ENCODE data around the gene RASGRP2.
A peak's percentile ranks its signal among the peaks of the same experiment; 100 is the strongest.

The RASGRP2 gene

DNA sequence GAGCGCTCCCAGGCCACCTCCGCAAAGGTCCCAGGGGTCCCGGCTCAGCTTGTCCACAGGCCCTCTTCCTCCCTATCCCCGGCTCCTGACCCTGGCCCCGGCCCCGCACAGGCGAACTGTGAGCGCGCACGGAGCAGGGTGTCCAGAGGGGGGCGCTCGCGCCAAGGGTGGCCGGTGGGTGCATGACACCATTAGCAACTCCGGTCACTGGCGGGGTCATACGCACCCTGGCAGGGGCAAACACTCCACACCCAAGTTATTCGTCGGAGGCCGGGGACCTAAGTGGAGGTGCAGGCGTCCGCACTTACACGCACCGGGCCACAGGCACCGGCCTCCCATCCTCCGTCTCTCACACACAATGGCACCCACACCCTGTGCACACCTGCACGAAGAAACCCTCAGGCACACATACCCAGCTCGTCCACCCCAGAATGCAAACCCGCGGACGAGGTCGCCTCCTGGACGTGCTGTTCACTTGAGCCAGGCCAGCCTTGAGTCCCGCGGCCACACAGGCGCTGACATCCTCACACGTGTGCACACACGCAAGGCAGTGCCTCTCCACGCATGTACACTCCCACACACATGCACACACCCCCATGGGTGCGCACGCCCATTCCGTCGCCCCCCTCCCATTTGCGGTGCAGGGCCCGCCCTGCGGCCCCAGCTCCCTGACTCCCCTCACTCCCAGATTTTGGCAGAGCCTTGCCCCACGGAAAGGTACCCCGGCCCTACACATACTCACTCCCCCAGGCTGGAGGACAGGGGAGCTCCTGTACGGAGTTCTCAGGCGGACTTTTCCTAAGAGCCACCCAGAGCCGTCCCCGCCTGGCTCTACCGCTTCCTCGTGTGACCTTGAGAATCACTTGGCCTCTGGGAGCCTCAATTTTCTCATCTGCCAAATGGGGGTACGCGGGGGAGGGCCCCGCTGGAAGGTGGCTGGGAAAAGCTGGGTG lies at the start of gene RASGRP2:
RASGRP2 (minus strand) TSS at position 552 of the 953 bp plus-strand sequence. CDS start 1,276 bp downstream, outside the sequence.
- H3K9me3 Mint-ChIP-seq = no peaks in the 10 kb centered on the region
- peak within 1 kb of the TSS; percentile 97 for H3K27ac Mint-ChIP-seq
- H3K36me3 Mint-ChIP-seq = peaks cover 35% of the 10 kb centered on the region
- peak; percentile 93 for DNase-seq
- peaks cover 54% of the 10 kb centered on the region for H3K4me1 Mint-ChIP-seq
- peak within 1 kb of the TSS; percentile 98 for H3K4me3 Mint-ChIP-seq
- CTCF ChIA-PET = interaction anchor here (0.8 to 13.4 kb wide), 13 partner anchors 10 to 494 kb away, joined by 3 to 208 read pairs (median 4); partner anchors contain the start of genes CDC42BPG, PYGM and SF1
- H3K27me3 Mint-ChIP-seq = peaks cover 4% of the 10 kb centered on the region

DNA sequence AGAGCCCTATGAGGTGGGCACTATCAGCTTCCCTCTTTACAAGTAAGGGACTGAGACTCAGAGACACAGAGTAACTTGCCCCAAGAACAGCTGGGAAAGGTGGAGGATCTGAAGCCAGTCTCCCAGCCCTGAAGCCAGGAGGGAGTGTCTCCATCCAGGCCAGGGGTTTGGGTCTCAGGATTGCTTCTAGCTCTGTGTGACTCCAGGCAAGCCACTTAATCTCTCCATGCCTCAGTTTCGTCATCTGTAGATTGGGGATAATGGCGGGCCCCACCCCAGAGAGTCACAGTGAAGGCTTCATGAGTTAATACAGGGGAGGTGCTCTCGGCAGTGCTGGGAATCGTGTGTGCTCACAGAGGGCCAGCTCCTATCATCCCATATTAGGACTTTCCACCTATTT lies 48.5 kb upstream of the RASGRP2 start:
- H3K27me3 Mint-ChIP-seq = no peaks in the 10 kb centered on the region
- no peak for DNase-seq
- peak overlapping the region; percentile 14 for H3K27ac Mint-ChIP-seq
- H3K36me3 Mint-ChIP-seq = peaks cover 42% of the 10 kb centered on the region
- H3K9me3 Mint-ChIP-seq = no peaks in the 10 kb centered on the region
- CTCF ChIA-PET = no interaction called here
- no peak overlapping the region for H3K4me3 Mint-ChIP-seq
- H3K4me1 Mint-ChIP-seq = peaks cover 39% of the 10 kb centered on the region

DNA sequence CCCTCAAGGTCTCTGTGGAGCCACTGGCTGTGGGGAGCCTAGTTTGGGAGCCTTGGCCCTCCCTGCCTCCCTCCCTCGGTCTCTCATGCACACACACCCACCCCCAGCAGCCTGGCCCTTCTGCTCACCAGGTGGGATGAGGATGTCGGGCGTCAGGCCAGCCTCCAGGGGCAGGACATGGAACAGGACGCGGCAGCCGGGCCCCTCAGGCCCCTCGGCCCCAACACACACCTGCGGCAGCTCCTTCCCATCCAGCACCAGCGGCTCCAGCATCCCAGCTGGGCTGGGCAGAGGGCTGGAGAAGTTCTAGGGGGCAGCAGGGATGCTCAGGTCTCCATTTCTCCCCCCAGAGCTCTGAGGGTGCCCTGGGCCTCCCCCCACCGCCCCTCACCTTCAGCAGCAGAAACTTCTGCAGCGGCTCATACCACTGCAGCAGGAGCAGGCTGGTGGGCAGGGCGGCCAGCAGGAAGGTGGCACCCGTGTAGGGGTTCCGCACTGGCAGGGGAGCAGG lies 47.9 kb upstream of the RASGRP2 start:
- no peak for DNase-seq
- no peaks in the 10 kb centered on the region for H3K9me3 Mint-ChIP-seq
- CTCF ChIA-PET = no interaction called here
- peaks cover 43% of the 10 kb centered on the region for H3K36me3 Mint-ChIP-seq
- H3K27ac Mint-ChIP-seq = no peak overlapping the region
- H3K4me1 Mint-ChIP-seq = peaks cover 39% of the 10 kb centered on the region
- no peaks in the 10 kb centered on the region for H3K27me3 Mint-ChIP-seq
- H3K4me3 Mint-ChIP-seq = no peak overlapping the region

DNA sequence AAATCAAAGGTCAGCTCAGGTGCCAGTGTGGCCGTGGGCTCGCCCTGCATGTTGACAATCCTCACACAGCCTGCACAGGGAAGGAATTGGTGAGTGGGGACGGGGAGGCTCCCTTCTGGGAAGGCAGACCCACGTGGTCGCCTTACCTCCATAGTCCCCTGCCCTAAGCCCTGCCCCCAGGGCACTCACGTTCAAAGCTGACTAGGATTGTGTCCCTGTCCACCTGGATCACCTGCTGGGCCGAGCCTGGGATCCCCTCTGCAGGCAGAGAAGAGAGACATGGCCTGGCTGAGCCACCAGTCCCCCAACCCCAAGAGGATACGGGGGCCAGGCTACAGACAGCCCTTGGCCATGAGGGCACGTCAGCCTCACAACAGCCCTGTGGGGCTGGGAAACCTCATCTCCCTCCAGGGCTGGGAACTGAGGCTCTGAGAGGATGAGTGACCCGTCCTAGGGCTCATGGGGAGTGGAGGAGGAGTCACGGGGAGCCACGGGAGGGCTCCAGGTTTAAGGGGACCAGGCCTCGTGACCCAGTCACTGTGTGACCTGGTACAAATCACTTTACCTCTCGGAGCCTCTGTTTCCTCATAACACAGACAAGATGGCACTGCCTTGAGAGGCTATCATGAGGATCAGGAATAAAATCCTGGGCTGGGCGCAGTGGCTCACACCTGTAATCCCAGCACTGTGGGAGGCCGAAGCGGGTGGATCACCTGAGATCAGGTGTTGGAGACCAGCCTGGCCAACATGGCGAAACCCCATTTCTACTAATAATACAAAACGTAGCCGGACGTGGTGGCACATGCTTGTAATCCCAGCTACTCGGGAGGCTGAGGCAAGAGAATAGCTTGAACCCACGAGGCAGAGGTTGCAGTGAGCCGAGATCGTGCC lies 46.5 kb upstream of the RASGRP2 start:
- CTCF ChIA-PET = interaction anchor here (0.8 kb wide), 1 partner anchor 12 kb away, joined by 3 read pairs; the partner anchor contains the start of gene SF1
- no peaks in the 10 kb centered on the region for H3K9me3 Mint-ChIP-seq
- H3K4me3 Mint-ChIP-seq = no peak overlapping the region
- DNase-seq = no peak
- H3K27me3 Mint-ChIP-seq = no peaks in the 10 kb centered on the region
- peaks cover 27% of the 10 kb centered on the region for H3K4me1 Mint-ChIP-seq
- H3K27ac Mint-ChIP-seq = peak overlapping the region; percentile 39
- peaks cover 40% of the 10 kb centered on the region for H3K36me3 Mint-ChIP-seq

DNA sequence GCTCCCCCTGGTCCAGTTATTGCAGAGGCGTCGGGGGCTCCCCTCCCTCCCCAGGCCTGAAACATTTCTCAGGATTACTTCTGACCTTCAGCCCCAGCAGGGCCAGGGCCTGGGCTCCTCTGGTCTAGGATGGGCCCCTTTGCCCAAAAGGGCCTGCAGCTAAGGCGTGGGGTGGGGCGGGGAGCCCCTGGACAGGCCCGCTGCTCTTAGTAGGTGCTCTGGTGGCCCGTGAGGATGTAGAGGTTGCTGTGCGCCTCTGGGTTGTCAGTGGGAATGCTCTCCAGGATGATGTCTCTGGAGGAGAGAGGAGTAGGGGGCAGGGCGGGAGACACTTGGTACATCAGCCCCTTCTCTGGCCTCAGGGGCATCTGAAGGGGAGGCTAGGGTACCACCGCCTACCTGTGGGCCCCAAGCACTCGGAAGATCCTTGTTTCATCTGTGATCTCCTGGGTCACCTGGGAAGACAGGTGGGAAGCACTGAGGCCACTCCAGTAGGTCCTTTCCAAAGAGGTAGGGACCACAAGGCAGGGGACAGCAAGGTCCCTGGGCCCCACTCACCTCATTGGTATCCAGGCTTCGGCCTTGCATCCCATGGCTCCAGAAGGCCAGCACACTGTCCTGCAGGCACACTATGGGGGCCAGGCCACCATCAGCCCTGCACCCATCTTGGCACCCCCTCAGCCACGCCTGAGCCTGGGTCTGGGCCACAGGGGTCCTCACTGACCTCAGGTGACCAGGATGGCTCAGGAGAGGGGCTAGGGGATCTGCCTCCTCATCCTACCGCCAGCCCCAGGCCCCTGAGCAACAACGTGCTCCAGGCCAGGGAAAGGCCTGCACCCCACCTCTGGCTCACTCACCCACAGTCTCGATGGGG lies 45.6 kb upstream of the RASGRP2 start:
- no peak overlapping the region for H3K27ac Mint-ChIP-seq
- CTCF ChIA-PET = no interaction called here
- DNase-seq = no peak

DNA sequence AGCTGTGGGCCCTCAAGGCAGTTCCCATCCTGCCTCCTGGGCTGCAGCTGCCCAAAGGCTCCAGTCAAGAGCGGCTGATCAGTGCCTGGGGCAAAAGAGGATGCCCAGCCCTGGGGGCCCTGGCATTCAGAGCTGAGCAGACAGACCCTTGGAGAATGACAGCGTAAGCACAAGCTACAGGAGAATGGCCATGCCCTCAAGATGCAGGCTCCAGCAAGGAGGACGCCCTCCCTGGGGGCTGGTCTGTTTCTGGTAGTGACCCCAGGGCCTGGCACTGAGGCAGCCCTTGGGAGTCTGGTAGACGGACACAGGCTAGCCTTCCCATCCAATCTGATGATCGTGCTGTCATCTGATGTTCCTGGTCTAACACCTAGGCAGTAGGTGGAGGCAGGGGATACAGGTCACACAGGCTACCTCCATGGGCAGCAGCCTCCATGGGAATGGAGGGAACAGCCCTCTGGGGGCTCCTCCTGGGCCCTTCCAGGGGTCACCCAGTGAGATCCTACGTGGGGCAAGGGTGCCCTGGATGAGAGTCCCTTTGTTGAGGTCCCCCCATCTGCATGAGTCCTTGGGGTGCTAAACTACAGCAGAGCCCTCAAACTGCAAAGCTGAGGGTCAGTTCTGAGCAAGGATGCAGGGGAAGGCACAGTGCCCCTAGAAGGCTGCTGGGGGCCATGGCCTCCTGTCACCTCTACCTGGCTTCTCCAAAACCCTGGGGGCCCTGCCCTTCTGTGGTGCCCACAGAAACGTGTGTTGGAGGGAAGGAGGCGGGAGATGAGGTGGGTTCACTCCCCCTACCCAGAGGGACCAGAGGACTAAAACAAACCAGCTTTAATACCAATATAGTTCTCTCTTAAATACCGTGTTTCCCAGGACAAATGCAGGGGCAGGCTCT lies 44.6 kb upstream of the RASGRP2 start:
- no peaks in the 10 kb centered on the region for H3K9me3 Mint-ChIP-seq
- H3K4me1 Mint-ChIP-seq = peaks cover 13% of the 10 kb centered on the region
- H3K36me3 Mint-ChIP-seq = peaks cover 27% of the 10 kb centered on the region
- no peak overlapping the region for H3K4me3 Mint-ChIP-seq
- peak; percentile 17 for DNase-seq
- CTCF ChIA-PET = interaction anchor here (0.6 to 1.3 kb wide), 6 partner anchors 10 to 106 kb away, joined by 3 to 5 read pairs (median 4); partner anchors contain the start of gene MAP4K2
- H3K27me3 Mint-ChIP-seq = no peaks in the 10 kb centered on the region
- H3K27ac Mint-ChIP-seq = no peak overlapping the region

More for the DNA sequence above, 45.6 kb upstream of the RASGRP2 start:
- Mint-ChIP-seq H3K36me3 (peaks cover 34% of the 10 kb centered on the region), H3K4me1 (peaks cover 22% of the 10 kb centered on the region), H3K4me3 (no peak overlapping the region), H3K27me3 (no peaks in the 10 kb centered on the region), H3K9me3 (no peaks in the 10 kb centered on the region)

DNA sequence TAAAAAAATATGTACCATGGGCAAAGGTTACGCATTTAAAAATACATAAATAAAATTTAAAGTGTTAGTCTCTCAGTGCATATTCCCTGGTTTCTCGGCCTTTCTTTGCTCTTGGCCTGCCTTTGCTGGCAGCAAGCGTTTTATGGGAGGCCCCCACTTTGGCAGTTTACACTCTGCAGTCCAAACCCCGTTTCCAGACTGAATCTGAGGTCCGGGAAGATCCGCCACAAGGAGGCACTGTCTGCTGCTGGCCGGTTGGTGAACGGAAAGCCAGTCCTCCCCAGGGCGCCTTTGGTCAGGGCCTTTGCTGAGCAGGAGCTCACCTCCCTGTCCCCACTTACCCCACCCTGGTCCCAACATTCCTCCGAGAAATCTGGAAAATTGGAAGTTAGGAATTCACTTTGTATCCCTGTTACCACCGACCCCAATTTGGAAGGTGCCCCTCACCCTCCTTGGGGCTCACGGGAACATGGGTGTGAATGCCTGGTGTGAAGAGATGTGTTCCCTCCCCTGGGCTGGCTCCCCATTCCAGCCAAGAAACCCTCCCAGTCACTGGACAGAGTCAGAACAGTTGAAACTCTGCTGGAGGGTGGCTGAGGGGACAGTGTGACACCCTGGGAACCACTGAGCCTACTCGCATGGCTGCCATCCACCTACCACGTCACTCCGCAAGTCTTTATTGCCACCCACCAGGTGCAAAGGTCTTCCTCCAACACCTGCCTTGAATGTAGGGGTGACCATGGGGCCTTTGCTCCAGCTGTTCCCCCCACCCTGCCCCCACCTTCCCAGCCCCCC lies 43.8 kb upstream of the RASGRP2 start:
- Mint-ChIP-seq H3K4me1 (peaks cover 5% of the 10 kb centered on the region), H3K27ac (peak overlapping the region; percentile 51), H3K27me3 (no peaks in the 10 kb centered on the region), H3K4me3 (no peak overlapping the region), H3K36me3 (peaks cover 26% of the 10 kb centered on the region), H3K9me3 (no peaks in the 10 kb centered on the region)
- DNase-seq = peak; percentile 76
- CTCF ChIA-PET = interaction anchor here (0.6 to 1.3 kb wide), 7 partner anchors 10 to 107 kb away, joined by 3 to 5 read pairs (median 4); partner anchors contain the start of gene MAP4K2

DNA sequence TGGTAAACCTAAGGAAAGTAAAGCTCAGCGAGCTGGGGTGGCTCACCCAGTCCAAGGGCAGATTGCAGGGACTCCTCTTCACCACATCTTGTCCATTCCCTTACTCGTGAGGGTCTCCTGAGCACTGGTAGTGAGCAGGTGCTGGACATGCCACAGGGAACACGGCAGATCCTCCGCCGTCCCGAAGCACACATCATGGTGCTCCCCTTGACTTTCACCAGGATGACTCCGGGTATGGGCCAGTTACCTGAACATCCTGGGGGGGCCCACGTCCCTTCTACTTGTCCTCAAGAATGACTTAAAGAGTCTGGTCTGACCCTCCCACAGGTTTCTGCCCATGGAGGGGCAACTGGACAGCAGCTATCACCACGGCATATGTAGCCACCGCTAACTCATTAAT lies 42.4 kb upstream of the RASGRP2 start:
- Mint-ChIP-seq H3K27ac (no peak overlapping the region), H3K9me3 (no peaks in the 10 kb centered on the region), H3K4me1 (peaks cover 3% of the 10 kb centered on the region), H3K4me3 (no peak overlapping the region), H3K36me3 (peaks cover 24% of the 10 kb centered on the region), H3K27me3 (no peaks in the 10 kb centered on the region)
- peak; percentile 18 for DNase-seq
- CTCF ChIA-PET = interaction anchor here (1.0 to 1.1 kb wide), 2 partner anchors 101 to 529 kb away, joined by 3 read pairs; no protein-coding TSS in a partner anchor

DNA sequence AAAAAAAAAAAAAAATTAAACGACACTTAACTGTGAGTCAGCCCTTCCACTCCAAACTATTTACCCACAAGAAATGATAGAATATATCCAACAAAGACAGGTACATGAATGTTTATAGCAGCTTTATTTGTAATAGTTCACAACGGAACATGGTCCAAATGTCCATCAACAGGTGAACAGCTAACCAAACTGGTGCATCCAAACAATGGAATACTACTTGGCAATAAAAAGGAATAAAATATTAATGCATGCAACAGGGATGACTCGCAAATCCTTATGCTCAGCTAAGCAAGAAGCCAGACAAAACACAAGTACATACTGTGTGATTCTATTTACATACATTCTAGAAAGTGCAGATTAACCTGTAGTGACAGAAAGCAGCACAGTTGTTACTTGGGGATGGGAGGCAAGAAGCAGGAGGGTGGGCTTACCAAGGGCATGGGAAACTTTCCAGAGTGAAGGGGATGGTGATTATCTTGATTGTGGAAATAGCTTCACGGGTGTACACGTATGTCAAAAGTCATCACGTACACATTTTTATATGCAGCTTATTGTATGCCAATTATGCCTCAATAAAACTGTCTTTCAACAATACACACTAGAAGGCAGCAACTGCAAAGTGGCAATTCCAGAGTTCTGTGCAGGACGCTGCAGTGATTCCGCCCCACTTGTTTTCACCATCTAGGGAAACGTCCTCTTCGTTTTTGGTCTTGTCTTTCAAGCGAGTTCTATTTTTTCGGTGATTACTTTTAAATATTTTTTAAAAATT lies 41.1 kb upstream of the RASGRP2 start:
- Mint-ChIP-seq H3K27ac (no peak overlapping the region), H3K27me3 (no peaks in the 10 kb centered on the region)
- CTCF ChIA-PET = interaction anchor here (0.8 to 1.4 kb wide), 3 partner anchors 10 to 325 kb away, joined by 3 to 4 read pairs (median 4); no protein-coding TSS in a partner anchor

DNA sequence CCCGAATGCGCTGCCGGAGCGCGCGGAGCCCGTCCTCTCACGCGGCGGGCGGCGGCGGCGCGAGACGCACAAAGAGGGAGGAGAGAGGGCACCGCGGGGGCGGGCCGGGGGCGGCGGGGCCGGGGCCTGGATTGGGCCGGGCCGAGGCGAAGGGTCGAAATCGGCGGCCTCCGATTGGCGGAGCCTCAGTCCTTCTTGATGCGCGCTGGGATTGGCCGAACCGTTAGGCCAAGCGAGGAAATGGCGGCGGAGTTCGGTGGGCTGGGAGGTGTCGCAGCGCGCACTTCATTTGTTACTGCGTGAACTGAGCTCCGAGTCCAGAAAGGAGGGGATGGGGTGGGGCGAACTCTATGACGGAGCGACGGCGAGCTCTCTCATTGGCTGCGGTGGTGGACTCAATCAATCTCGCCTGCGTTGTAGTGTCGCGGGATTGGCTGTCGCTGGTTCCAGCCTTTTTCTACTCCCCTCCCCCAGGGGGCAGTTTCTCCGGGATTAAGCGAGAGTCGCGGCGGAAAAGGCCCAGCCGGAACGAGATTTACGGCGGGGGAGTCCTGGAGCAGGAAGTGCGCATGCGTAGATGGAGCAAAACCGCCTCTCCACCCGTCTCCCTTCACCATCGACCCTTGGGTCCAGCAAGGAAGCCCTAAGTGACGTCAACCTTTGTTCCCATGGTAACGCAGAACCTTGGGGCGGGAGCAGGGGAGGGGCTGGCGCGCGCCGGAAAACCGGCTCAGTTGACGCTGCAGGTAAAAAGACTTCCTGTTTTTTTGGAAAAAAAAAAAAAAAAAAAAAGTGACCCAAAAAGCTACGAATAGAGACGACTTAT lies 34.7 kb upstream of the RASGRP2 start, which contains the start of gene SF1:
SF1 (minus strand) TSS at position 70 of the 826 bp plus-strand sequence. CDS start 150 bp downstream, outside the sequence.
- Mint-ChIP-seq H3K4me1 (peaks cover 57% of the 10 kb centered on the region), H3K27me3 (no peaks in the 10 kb centered on the region), H3K36me3 (peaks cover 48% of the 10 kb centered on the region), H3K9me3 (no peaks in the 10 kb centered on the region), H3K27ac (peak within 1 kb of the TSS; percentile 100), H3K4me3 (peak within 1 kb of the TSS; percentile 96)
- DNase-seq = peak; percentile 100
- CTCF ChIA-PET = interaction anchor here (0.9 to 6.2 kb wide), 6 partner anchors 11 to 65 kb away, joined by 3 to 39 read pairs (median 3); partner anchors contain the start of gene RASGRP2

More for the DNA sequence above, 41.1 kb upstream of the RASGRP2 start:
- Mint-ChIP-seq H3K36me3 (peaks cover 23% of the 10 kb centered on the region), H3K9me3 (no peaks in the 10 kb centered on the region), H3K4me1 (peaks cover 16% of the 10 kb centered on the region), H3K4me3 (no peak overlapping the region)
- no peak for DNase-seq

All from activated naive CD4-positive, alpha-beta T cell treated with anti-CD3 and anti-CD28 coated beads, Interleukin-2, amount 10 ng/mL, durations not matched to agents 7 days and 5 days (primary cell).